ENCODE results near the gene SPATS2L.

DNA sequence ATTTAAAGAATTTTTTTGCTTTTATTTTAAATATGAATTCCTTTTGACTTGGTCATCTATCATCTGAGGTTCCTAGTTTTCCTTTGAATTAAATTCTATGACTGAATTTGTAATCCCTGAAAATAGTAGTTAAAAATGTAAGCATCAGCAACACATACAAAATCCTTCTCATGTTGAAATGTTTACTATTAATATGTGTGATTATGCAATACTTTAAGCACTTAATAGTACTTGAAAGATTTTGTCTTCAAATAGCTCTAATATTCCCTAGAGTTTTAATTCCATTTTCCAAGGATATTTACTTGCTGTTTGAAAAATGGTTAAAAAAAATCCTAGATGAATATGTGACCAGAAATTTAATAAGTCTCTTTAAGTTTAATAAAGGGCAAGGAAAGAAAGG lies 26.6 kb upstream of the SPATS2L start:
- TF ChIP-seq, protein P1, sequence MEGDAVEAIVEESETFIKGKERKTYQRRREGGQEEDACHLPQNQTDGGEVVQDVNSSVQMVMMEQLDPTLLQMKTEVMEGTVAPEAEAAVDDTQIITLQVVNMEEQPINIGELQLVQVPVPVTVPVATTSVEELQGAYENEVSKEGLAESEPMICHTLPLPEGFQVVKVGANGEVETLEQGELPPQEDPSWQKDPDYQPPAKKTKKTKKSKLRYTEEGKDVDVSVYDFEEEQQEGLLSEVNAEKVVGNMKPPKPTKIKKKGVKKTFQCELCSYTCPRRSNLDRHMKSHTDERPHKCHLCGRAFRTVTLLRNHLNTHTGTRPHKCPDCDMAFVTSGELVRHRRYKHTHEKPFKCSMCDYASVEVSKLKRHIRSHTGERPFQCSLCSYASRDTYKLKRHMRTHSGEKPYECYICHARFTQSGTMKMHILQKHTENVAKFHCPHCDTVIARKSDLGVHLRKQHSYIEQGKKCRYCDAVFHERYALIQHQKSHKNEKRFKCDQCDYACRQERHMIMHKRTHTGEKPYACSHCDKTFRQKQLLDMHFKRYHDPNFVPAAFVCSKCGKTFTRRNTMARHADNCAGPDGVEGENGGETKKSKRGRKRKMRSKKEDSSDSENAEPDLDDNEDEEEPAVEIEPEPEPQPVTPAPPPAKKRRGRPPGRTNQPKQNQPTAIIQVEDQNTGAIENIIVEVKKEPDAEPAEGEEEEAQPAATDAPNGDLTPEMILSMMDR (IDR thresholded peaks at IDR 0.05) = no peak
- TF ChIP-seq EZH2 (IDR thresholded peaks at IDR 0.05; ENCODE audit: borderline replicate concordance, insufficient read depth, low read depth, low read length, poor library complexity, severe bottlenecking) = no peak
